ENCODE measurements around the gene RAB15. TPM values are rescaled to one million over a fixed set of nuclear protein-coding genes. Genes with fewer than 3 reads are reported as not detected.

Gene RAB15
- total RNA-seq, 4 donors from 2014 or later = 9.6 to 17.0 (median 15.1) TPM

- H3K4me1 ChIP-seq = peaks cover 9% of the 10 kb centered on the region
- H3K27ac ChIP-seq = no peak overlapping the region
- WGBS = 82% methylated on average over 21 of the region's 28 CpGs
- no peaks in the 10 kb centered on the region for H3K9me3 ChIP-seq
- TF ChIP-seq POLR2AphosphoS5 (IDR thresholded peaks at IDR 0.05) (no peak), CTCF (IDR thresholded peaks at IDR 0.05) (no peak), EP300 (IDR thresholded peaks at IDR 0.05) (no peak), POLR2A (IDR thresholded peaks at IDR 0.05) (no peak)
- peak in 1 of 2 donors; percentile 48 for DNase-seq (ENCODE audit: low spot score in 2 of 2)
- H3K4me3 ChIP-seq = no peak overlapping the region
- H3K27me3 ChIP-seq = no peaks in the 10 kb centered on the region
- peaks cover 30% of the 10 kb centered on the region for H3K36me3 ChIP-seq
These were observed 24.2 kb downstream of the RAB15 start for GRCh38 chr14:64947710-64948611.

GRCh38 chr14:64946310-64947045 is 25.7 kb downstream of the RAB15 start:
- Histone ChIP-seq H3K27me3 (no peaks in the 10 kb centered on the region), H3K27ac (no peak overlapping the region), H3K4me3 (no peak overlapping the region), H3K4me1 (peaks cover 15% of the 10 kb centered on the region), H3K9me3 (no peaks in the 10 kb centered on the region), H3K36me3 (peaks cover 35% of the 10 kb centered on the region)
- DNase-seq (ENCODE audit: low spot score in 2 of 2) = no peak
- WGBS = 80% methylated on average over 6 of the region's 6 CpGs
- TF ChIP-seq POLR2AphosphoS5 (IDR thresholded peaks at IDR 0.05) (no peak), POLR2A (IDR thresholded peaks at IDR 0.05) (no peak), CTCF (IDR thresholded peaks at IDR 0.05) (no peak), EP300 (IDR thresholded peaks at IDR 0.05) (no peak)

- no peaks in the 10 kb centered on the region for H3K9me3 ChIP-seq
- H3K27me3 ChIP-seq = no peaks in the 10 kb centered on the region
- no peak overlapping the region for H3K27ac ChIP-seq
- WGBS = 92% methylated on average over 12 of the region's 12 CpGs
- no peak overlapping the region for H3K4me3 ChIP-seq
- peaks cover 31% of the 10 kb centered on the region for H3K36me3 ChIP-seq
- peaks cover 15% of the 10 kb centered on the region for H3K4me1 ChIP-seq
- TF ChIP-seq POLR2AphosphoS5 (IDR thresholded peaks at IDR 0.05) (no peak), POLR2A (IDR thresholded peaks at IDR 0.05) (no peak), EP300 (IDR thresholded peaks at IDR 0.05) (no peak)
- DNase-seq (ENCODE audit: low spot score in 2 of 2) = no peak
These were observed 26.5 kb downstream of the RAB15 start for GRCh38 chr14:64945431-64946178.

GRCh38 chr14:64944861-64945260 is 27.3 kb downstream of the RAB15 start:
- H3K36me3 ChIP-seq = peaks cover 36% of the 10 kb centered on the region
- WGBS = 84% methylated on average over 4 of the region's 4 CpGs
- DNase-seq (ENCODE audit: low spot score in 2 of 2) = no peak
- no peaks in the 10 kb centered on the region for H3K9me3 ChIP-seq
- peaks cover 15% of the 10 kb centered on the region for H3K4me1 ChIP-seq
- H3K27ac ChIP-seq = no peak overlapping the region
- no peak overlapping the region for H3K4me3 ChIP-seq
- TF ChIP-seq POLR2A (IDR thresholded peaks at IDR 0.05) = no peak
- no peak for TF ChIP-seq EP300 (IDR thresholded peaks at IDR 0.05)
- TF ChIP-seq CTCF (IDR thresholded peaks at IDR 0.05) = no peak
- no peak for TF ChIP-seq POLR2AphosphoS5 (IDR thresholded peaks at IDR 0.05)
- H3K27me3 ChIP-seq = no peaks in the 10 kb centered on the region

- H3K9me3 ChIP-seq = no peaks in the 10 kb centered on the region
- H3K27ac ChIP-seq = no peak overlapping the region
- TF ChIP-seq EP300 (IDR thresholded peaks at IDR 0.05) = no peak
- peaks cover 33% of the 10 kb centered on the region for H3K36me3 ChIP-seq
- H3K4me1 ChIP-seq = peaks cover 15% of the 10 kb centered on the region
- peak in 1 of 2 donors; percentile 4 for DNase-seq (ENCODE audit: low spot score in 2 of 2)
- 71% methylated on average over 2 of the region's 2 CpGs for WGBS
- no peaks in the 10 kb centered on the region for H3K27me3 ChIP-seq
- no peak overlapping the region for H3K4me3 ChIP-seq
These were observed 28.1 kb downstream of the RAB15 start for GRCh38 chr14:64944041-64944440.

Measured in suprapubic skin (tissue), 4 donors.